GM12878 (cell line): Measurements from ENCODE around the gene FRMD5. TPM values are rescaled to one million over a fixed set of nuclear protein-coding genes. Genes with fewer than 3 reads are reported as not detected.

Experiments used
- ATAC-seq: fragments of 200-7000 bp; cut with Tn5 transposase; 3 replicates; pipeline ENCODE4 v1.9.1; 2020; ENCODE audit warnings: mild to moderate bottlenecking, moderate library complexity
- BruUV-seq: library from RNA; stranded (reverse); fragments of 400-500 nt; replicated peaks from 2 replicates; lab custom pipeline; 2021; lab: Mats Ljungman, UMichigan
- CTCF ChIA-PET: fragments of 300-600 bp; sonication (Branson Sonifier 250); formaldehyde crosslinking; extraction: SDS; loops from one replicate; lab custom pipeline; 2021; ENCODE audit warnings: inconsistent platforms; lab: Yijun Ruan, JAX
- POLR2A ChIA-PET: fragments of 350-600 bp; formaldehyde crosslinking; extraction: SDS; loops from one replicate; lab custom pipeline; 2021; ENCODE audit warnings: inconsistent platforms; lab: Charles Lee
- RAD21 ChIA-PET: fragments of 300-600 bp; sonication (Branson Sonifier 250); formaldehyde crosslinking; loops from one replicate; lab custom pipeline; 2023; ENCODE audit warnings: antibody characterized with exemption; ENCODE audit not compliant: unreplicated experiment; lab: Charles Lee
- SMC1A ChIA-PET: fragments of 300-600 bp; sonication (Branson Sonifier 250); formaldehyde crosslinking; loops from one replicate; lab custom pipeline; 2023; ENCODE audit not compliant: unreplicated experiment, uncharacterized antibody; lab: Charles Lee
- DNase-seq: peaks from one replicate; pipeline ENCODE4 v3.0.0-alpha.2; 2011; ENCODE audit warnings: low read depth, low spot score
- FAIRE-seq: peaks from 3 replicates; lab custom pipeline; 2011; peaks lifted over from hg19 to GRCh38; lab: Jason Lieb, UNC
- H2AFZ ChIP-seq: 2 replicates; pipeline ENCODE4 v1.6.0; 2011; ENCODE audit warnings: low read depth, low read length, control low read depth; ENCODE audit not compliant: control insufficient read depth
- H3K27ac ChIP-seq: 2 replicates; pipeline ENCODE4 v1.5.1; 2011; ENCODE audit warnings: control low read depth; ENCODE audit not compliant: control insufficient read depth, insufficient read depth
- H3K27me3 ChIP-seq, 2 experiments: replicated peaks in 1 of 2; 2 replicates each; pipeline versions ENCODE4 v1.6.0 to v1.6.1; 2011; ENCODE audit warnings: low read length in 1 of 2; ENCODE audit not compliant: control insufficient read depth in 2 of 2, insufficient read depth in 2 of 2
- H3K36me3 ChIP-seq, 2 experiments: 2 replicates each; pipeline ENCODE4 v1.5.1; 2011; ENCODE audit warnings: low read length in 1 of 2; ENCODE audit not compliant: control insufficient read depth in 2 of 2, insufficient read depth in 2 of 2
- H3K4me1 ChIP-seq: 2 replicates; pipeline ENCODE4 v1.6.1; 2011; ENCODE audit warnings: mild to moderate bottlenecking, low read length, moderate library complexity, mixed read lengths; ENCODE audit not compliant: control insufficient read depth, insufficient read depth
- H3K4me2 ChIP-seq: 2 replicates; pipeline ENCODE4 v1.6.0; 2011; ENCODE audit warnings: control low read depth; ENCODE audit not compliant: control insufficient read depth, insufficient read depth
- H3K4me3 ChIP-seq: fragments of 200-600 bp; sonication (generic); 2 replicates; pipeline ENCODE4 v1.5.1; 2016
- H3K79me2 ChIP-seq: 2 replicates; pipeline ENCODE4 v1.6.0; 2011; ENCODE audit warnings: low read length; ENCODE audit not compliant: control insufficient read depth, insufficient read depth
- H3K9ac ChIP-seq: 2 replicates; pipeline ENCODE4 v1.8.0; 2011; ENCODE audit warnings: low read length, control low read depth, mixed read lengths; ENCODE audit not compliant: control insufficient read depth, insufficient read depth
- H3K9me3 ChIP-seq: replicated peaks from 3 replicates; pipeline ENCODE4 v1.5.1; 2011; ENCODE audit warnings: mild to moderate bottlenecking, low read length; ENCODE audit not compliant: control insufficient read depth, insufficient read depth
- H4K20me1 ChIP-seq: 2 replicates; pipeline ENCODE4 v1.6.0; 2011; ENCODE audit not compliant: control insufficient read depth, insufficient read depth
- NFYB ChIP-seq: IDR thresholded peaks from 2 replicates; pipeline ENCODE4 v1.6.1; 2011; ENCODE audit warnings: low read depth, mild to moderate bottlenecking, low read length, improper control_type of control experiment, moderate library complexity; ENCODE audit not compliant: insufficient read depth
- PRDM15 ChIP-seq: fragments of 450-650 bp; formaldehyde crosslinking; IDR thresholded peaks from 2 replicates; pipeline ENCODE4 v1.4.0; 2020; ENCODE audit warnings: mild to moderate bottlenecking, moderate library complexity
- RAD21 ChIP-seq: IDR thresholded peaks from 2 replicates; pipeline ENCODE4 v1.6.1; 2011; ENCODE audit warnings: mild to moderate bottlenecking, low read depth, low read length, moderate library complexity; ENCODE audit not compliant: insufficient read depth
- RFX5 ChIP-seq: IDR thresholded peaks from 2 replicates; pipeline ENCODE4 v1.6.1; 2011; ENCODE audit warnings: low read depth, low read length, improper control_type of control experiment
- STAT3 ChIP-seq: IDR thresholded peaks from 2 replicates; pipeline ENCODE4 v1.6.1; 2011; ENCODE audit warnings: low read depth, low read length, improper control_type of control experiment
- SUZ12 ChIP-seq: fragments of 200-600 bp; sonication (generic); IDR thresholded peaks from one replicate; pipeline ENCODE4 v1.6.1; 2018; ENCODE audit warnings: antibody characterized with exemption, mild to moderate bottlenecking; ENCODE audit not compliant: unreplicated experiment
- TARDBP ChIP-seq: IDR thresholded peaks from 2 replicates; pipeline ENCODE4 v1.6.1; 2016; ENCODE audit warnings: borderline replicate concordance
- TCF3 ChIP-seq: IDR thresholded peaks from 2 replicates; pipeline ENCODE4 v1.6.1; 2012; ENCODE audit warnings: low read depth, mild to moderate bottlenecking, low read length, borderline replicate concordance; ENCODE audit not compliant: insufficient read depth
- YBX1 ChIP-seq: fragments of 450-650 bp; IDR thresholded peaks from 2 replicates; pipeline ENCODE4 v1.6.1; 2016; ENCODE audit warnings: antibody characterized with exemption
- ZNF622 ChIP-seq: fragments of 450-650 bp; IDR thresholded peaks from 2 replicates; pipeline ENCODE4 v1.6.1; 2017; ENCODE audit warnings: mild to moderate bottlenecking, inconsistent platforms
- WGBS: methylation state at CpG from one replicate; pipeline ENCODE4 v1.1.6; 2016; ENCODE audit warnings: low lambda C conversion rate; ENCODE audit not compliant: insufficient replicate concordance, insufficient coverage; ENCODE audit errors: missing lambda C conversion rate; 5-methylcytosine and 5-hydroxymethylcytosine counted together
- in situ Hi-C: fragments of 300-500 bp; cut with MboI; formaldehyde crosslinking; loops from 9 replicates; pipeline ENCODE4 v1.14.3; 2018; ENCODE audit warnings: mixed read lengths
- intact Hi-C: fragments of 100-400 bp; cut with micrococcal nuclease; formaldehyde crosslinking; loops from one replicate; pipeline ENCODE4 v1.14.2; 2022; ENCODE audit not compliant: unreplicated experiment
- polyA plus RNA-seq, 11 experiments: library from polyadenylated mRNA; depleted of rRNA in 4 of 11; unstranded in 6 of 11; stranded (reverse) in 5 of 11; fragments of >200 nt; fragmentation: Nextera tagmentation in 4 of 11; fragmentation: Illumina TruSeq in 1 of 11; extraction: Ambion mirVana in 4 of 11; extraction: Trizol in 1 of 11; gene quantifications; 1 replicate in 1 of 11; 2 replicates in 10 of 11; pipeline versions ENCODE4 v1.2.1 to v1.2.3, GENCODE V29; 2011 to 2016; ENCODE audit warnings: inconsistent platforms in 2 of 11, missing spikeins in 2 of 11, low read depth in 1 of 11
- total RNA-seq, 4 experiments: library from RNA; depleted of rRNA in 3 of 4; stranded (reverse); fragments of >200 nt in 3 of 4; fragmentation: Illumina TruSeq in 1 of 4; extraction: Trizol in 1 of 4; gene quantifications; 2 replicates each; pipeline versions ENCODE4 v1.2.1 to v1.2.3, GENCODE V29; 2013 to 2021

FRMD5 gene
- total and polyA plus RNA-seq, 10 of the 15 experiments (the other 5 are each of a cell fraction or from before 2014, with no cell fraction given): 0.26 to 6.4 (median 0.68) TPM; not detected in 1

GRCh38 chr15:44222478-44222877 lies 27.4 kb upstream of the FRMD5 start:
- peak overlapping the region; percentile 50 for H2AFZ ChIP-seq
- 0% methylated on average over 1 of the region's 1 CpG for WGBS
- H3K4me1 ChIP-seq: no peaks in the 10 kb centered on the region
- in situ Hi-C loops: no loop called here
- no peak for TF ChIP-seq RFX5
- no peak for TF ChIP-seq YBX1
- no peak for TF ChIP-seq ZNF622
- no peak for TF ChIP-seq SUZ12
- no peak for TF ChIP-seq RAD21
- intact Hi-C loops: no loop called here
- ChIA-PET SMC1A (interaction anchor here (0.8 to 1.8 kb wide), 5 partner anchors 13 to 279 kb away, joined by 3 to 4 read pairs (median 3); no protein-coding TSS in a partner anchor), CTCF (interaction anchor here (0.6 to 9.0 kb wide), 5 partner anchors 8 to 96 kb away, joined by 3 to 77 read pairs (median 3); no protein-coding TSS in a partner anchor), POLR2A (no interaction called here), RAD21 (interaction anchor here (2.9 kb wide), 1 partner anchor 94 kb away, joined by 9 read pairs; no protein-coding TSS in a partner anchor)
- no peaks in the 10 kb centered on the region for H3K27me3 ChIP-seq
- no peaks in the 10 kb centered on the region for H4K20me1 ChIP-seq
- FAIRE-seq: no peak
- no peaks in the 10 kb centered on the region for H3K36me3 ChIP-seq
- H3K4me2 ChIP-seq: no peak overlapping the region
- no peak overlapping the region for H3K4me3 ChIP-seq
- no peaks in the 10 kb centered on the region for H3K79me2 ChIP-seq
- no TSS peak for BruUV-seq
- H3K9me3 ChIP-seq: no peaks in the 10 kb centered on the region
- H3K9ac ChIP-seq: no peak overlapping the region
- no peak for DNase-seq
- H3K27ac ChIP-seq: no peak overlapping the region
- no peak for ATAC-seq

- DNase-seq: no peak
- Histone ChIP-seq H2AFZ (no peak overlapping the region), H3K27me3 (no peaks in the 10 kb centered on the region), H3K36me3 (no peaks in the 10 kb centered on the region), H3K27ac (no peak overlapping the region), H3K9me3 (no peaks in the 10 kb centered on the region), H3K79me2 (no peaks in the 10 kb centered on the region), H4K20me1 (no peaks in the 10 kb centered on the region), H3K9ac (no peak overlapping the region), H3K4me2 (no peak overlapping the region), H3K4me3 (no peak overlapping the region), H3K4me1 (no peaks in the 10 kb centered on the region)
- in situ Hi-C loops (loop anchor here (5.0 kb wide), 1 partner anchor 317 kb away; no protein-coding TSS in a partner anchor), intact Hi-C loops (loop anchor here (1.0 to 10.0 kb wide), 4 partner anchors 100 to 317 kb away; no protein-coding TSS in a partner anchor)
- ChIA-PET RAD21 (interaction anchor here (1.0 to 1.6 kb wide), 3 partner anchors 100 to 315 kb away, joined by 3 to 6 read pairs (median 4); no protein-coding TSS in a partner anchor), CTCF (interaction anchor here (0.7 to 9.0 kb wide), 7 partner anchors 8 to 316 kb away, joined by 3 to 77 read pairs (median 5); no protein-coding TSS in a partner anchor), SMC1A (interaction anchor here (0.7 to 7.3 kb wide), 8 partner anchors 13 to 316 kb away, joined by 3 to 60 read pairs (median 3); no protein-coding TSS in a partner anchor), POLR2A (no interaction called here)
- BruUV-seq: no TSS peak
- 63% methylated on average over 3 of the region's 3 CpGs for WGBS
- no peak for FAIRE-seq
- no peak for ATAC-seq
- TF ChIP-seq TCF3 (no peak), NFYB (no peak), PRDM15 (CRISPR knock-in tag) (no peak), TARDBP (no peak), RAD21 (no peak), STAT3 (no peak)
Measured at GRCh38 chr15:44219073-44219472, 24.0 kb upstream of the FRMD5 start.
